Measurements from ENCODE around the gene IL20RA.

IL20RA gene

DNA sequence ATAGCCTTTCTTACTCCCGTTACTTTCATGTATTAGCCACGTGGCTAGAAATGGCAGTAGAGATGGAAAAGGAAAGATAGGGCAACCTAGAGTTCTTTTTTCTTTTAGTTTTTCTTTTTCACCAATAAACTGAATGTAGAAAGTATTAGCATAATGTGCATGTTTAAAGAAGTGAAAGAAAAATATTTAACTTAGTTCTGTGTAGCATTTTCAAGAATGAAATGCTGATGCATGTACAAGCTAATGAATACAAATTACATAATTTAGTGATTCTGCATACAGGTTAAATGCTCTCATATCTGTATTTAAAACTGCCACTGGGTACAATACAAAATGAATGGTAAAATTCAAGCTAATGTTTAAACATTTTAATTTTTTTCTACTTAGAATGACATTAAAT lies 22.6 kb upstream of the IL20RA start:
- H3K4me3 ChIP-seq (ENCODE audit: low read length): no peak overlapping the region
- DNase-seq (ENCODE audit: low read depth): no peak
- TF ChIP-seq, protein P1, sequence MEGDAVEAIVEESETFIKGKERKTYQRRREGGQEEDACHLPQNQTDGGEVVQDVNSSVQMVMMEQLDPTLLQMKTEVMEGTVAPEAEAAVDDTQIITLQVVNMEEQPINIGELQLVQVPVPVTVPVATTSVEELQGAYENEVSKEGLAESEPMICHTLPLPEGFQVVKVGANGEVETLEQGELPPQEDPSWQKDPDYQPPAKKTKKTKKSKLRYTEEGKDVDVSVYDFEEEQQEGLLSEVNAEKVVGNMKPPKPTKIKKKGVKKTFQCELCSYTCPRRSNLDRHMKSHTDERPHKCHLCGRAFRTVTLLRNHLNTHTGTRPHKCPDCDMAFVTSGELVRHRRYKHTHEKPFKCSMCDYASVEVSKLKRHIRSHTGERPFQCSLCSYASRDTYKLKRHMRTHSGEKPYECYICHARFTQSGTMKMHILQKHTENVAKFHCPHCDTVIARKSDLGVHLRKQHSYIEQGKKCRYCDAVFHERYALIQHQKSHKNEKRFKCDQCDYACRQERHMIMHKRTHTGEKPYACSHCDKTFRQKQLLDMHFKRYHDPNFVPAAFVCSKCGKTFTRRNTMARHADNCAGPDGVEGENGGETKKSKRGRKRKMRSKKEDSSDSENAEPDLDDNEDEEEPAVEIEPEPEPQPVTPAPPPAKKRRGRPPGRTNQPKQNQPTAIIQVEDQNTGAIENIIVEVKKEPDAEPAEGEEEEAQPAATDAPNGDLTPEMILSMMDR (conservative IDR thresholded peaks at IDR 0.05; ENCODE audit: low read length): no peak

DNA sequence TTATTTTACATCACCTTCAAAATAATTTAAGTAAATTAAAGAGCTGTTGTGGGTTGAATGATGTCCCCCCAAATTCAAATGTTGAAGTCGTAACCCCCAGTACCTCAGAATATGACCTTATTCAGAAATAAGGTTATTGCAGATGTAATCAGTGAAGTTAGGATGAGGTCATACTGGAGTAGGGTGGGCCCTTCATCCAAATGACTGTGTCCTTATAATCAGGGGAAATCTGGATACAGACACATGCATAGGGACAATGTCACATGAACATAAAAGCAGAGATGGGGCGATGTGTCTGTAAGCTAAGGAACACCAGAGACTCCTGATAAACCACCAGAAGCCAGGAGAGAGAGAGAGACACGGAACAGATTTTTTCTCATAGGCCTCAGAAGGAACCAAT lies 13.3 kb upstream of the IL20RA start:
- no peak for DNase-seq (ENCODE audit: low read depth)
- H3K4me3 ChIP-seq (ENCODE audit: low read length): no peak overlapping the region
- TF ChIP-seq, protein P1 (conservative IDR thresholded peaks at IDR 0.05; ENCODE audit: low read length): no peak

DNA sequence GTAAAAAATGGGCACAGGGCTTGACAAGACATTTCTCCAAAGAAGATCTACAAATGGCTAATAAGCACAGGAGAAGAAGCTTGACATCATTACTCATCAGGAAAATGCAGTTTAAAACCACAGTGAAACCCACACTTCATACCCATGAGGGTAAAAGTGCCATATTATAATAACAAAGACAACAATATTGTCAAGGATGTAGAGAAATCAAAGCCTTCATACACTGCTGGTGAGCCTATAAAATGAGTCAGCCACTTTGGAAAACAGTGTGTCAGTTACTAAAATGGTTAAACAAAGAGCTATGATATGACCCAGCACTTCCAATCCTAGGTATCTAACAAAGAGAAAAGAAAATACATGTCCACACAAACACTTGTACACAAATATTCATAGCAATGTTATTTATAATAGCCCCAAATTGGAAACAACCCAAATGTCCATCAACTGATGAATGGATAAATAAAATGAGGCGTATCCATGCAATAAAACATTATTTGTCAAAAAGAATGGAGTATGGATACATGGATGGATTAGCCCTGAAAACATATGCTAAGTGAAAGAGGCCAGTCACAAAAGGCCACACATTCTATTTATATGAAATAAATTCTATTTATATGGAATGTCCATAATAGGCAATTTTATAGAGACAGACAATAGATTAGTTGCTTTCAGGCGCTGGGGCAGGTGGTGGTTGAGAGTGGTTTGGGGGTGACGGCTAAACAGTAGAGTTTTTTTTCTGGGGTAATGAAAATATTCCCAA lies 11.5 kb upstream of the IL20RA start:
- no peak overlapping the region for H3K4me3 ChIP-seq (ENCODE audit: low read length)
- no peak for DNase-seq (ENCODE audit: low read depth)
- TF ChIP-seq, protein P1 (conservative IDR thresholded peaks at IDR 0.05; ENCODE audit: low read length): no peak

DNA sequence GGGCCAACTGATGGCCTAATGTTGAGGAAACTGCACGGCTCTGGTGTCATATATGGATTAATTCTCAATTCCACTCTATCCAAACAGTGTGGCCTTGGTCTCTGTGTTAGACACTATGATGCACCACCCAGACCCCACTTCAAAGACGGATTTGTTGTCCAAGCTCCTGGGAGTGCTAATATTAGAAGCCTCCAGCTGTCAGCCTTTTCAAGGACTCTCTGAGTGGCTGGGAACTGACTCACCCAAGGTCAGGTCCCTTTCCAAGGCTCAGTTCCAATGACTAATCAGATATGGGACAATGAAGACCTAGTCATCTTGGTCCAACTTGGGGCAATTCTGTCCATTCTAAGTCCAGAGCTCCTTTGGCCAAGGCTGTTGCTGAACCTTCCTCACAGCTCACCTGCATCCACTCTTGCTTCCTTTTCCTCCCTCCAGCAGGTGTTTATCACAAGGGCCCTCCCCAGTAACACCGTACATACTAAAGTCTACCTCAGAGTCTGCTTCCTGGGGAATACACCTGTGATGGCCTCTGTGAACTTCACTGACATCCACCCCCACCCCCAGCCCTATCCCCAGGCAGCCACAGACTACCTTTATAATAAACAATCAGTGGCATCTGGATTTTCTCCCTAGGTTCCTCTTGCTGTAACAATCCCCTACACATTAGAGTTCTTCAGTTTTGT lies 7.2 kb upstream of the IL20RA start:
- no peak for DNase-seq (ENCODE audit: low read depth)
- TF ChIP-seq, protein P1 (conservative IDR thresholded peaks at IDR 0.05; ENCODE audit: low read length): no peak
- no peak overlapping the region for H3K4me3 ChIP-seq (ENCODE audit: low read length)

DNA sequence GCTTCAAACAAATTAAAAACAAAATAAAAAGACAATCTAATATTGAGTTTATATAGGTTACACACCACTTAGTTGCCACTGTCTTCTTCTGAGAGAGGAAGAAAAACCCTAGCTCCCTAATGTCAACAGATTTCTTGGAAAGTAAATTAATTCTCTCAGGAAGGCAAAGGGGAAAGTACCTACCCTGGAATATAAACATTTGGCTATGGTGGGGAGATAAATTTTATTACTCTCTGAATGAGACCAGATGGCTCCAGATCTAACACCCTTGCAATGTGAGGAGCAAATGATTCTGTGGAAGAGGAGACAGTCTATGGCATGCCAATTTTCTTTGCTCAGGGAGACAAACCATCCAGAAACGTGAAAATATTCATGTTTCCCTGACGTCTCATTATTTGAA lies 4.3 kb upstream of the IL20RA start:
- TF ChIP-seq, protein P1 (conservative IDR thresholded peaks at IDR 0.05; ENCODE audit: low read length): no peak
- DNase-seq (ENCODE audit: low read depth): no peak
- H3K4me3 ChIP-seq (ENCODE audit: low read length): no peak overlapping the region

DNA sequence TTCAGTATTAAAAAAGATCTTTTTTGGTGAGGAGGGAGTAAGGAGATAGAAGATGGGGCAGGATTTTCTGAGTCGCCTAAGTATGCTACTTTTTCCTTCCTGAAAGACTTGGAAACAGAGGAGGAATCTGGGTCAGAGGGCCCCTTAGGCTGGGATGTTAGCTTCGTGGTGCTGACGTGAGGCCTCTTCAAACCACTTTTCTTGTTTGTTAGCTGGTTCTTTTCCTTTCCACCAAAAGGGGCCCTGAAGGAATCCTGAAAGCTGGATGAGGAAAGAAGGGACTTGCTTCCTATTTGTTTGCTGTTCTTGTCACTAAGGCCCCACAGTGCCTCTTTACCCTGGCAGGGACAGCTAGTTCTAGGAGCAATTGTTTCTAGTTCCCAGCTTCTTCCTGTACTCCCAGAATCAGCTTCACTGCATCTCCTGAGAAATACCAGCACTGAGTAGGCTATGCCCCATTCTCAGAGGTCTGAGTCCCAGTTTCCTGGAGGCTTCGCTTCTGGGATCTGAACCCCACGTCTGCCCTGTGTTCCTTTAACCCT lies 2.2 kb upstream of the IL20RA start:
- TF ChIP-seq, protein P1 (conservative IDR thresholded peaks at IDR 0.05; ENCODE audit: low read length): no peak
- no peak for DNase-seq (ENCODE audit: low read depth)
- no peak overlapping the region for H3K4me3 ChIP-seq (ENCODE audit: low read length)

Measured in AG10803 (cell line).